ENCODE measurements around the gene AJM1.

GRCh38 chr9:136827794-136828473 lies 14.3 kb upstream of the AJM1 start:
- TF ChIP-seq POLR2AphosphoS5 (IDR thresholded peaks at IDR 0.05; ENCODE audit: low read depth, low read length), result no peak
- TF ChIP-seq POLR2A (IDR thresholded peaks at IDR 0.05; ENCODE audit: low read depth, low read length), result no peak
- TF ChIP-seq TAF1 (IDR thresholded peaks at IDR 0.05; ENCODE audit: low read depth, low read length), result no peak
- no peak for TF ChIP-seq SPI1 (IDR thresholded peaks at IDR 0.05; ENCODE audit: low read depth, low read length)

Data from GM12891 (cell line).